GM21529 (cell line): ENCODE results near the gene SCN5A.

ENCODE experiments used
- ATAC-seq: cut with Tn5 transposase; IDR thresholded peaks from one replicate; pipeline ENCODE4 v1.9.1; 2021; ENCODE audit not compliant: unreplicated experiment

The SCN5A gene

GRCh38 chr3:38649500-38650247 lies at the start of gene SCN5A:
SCN5A (minus strand) TSS chr3:38649687; CDS start chr3:38633307, 16,380 bp downstream.
- ATAC-seq: peak; percentile 63

GRCh38 chr3:38698760-38699159 lies 49.3 kb upstream of the SCN5A start:
- ATAC-seq: no peak

GRCh38 chr3:38698061-38698460 lies 48.6 kb upstream of the SCN5A start:
- no peak for ATAC-seq

- no peak for ATAC-seq
These were observed 46.5 kb upstream of the SCN5A start for GRCh38 chr3:38696034-38696433.

GRCh38 chr3:38690185-38690584 lies 40.7 kb upstream of the SCN5A start:
- no peak for ATAC-seq

GRCh38 chr3:38689774-38690173 lies 40.3 kb upstream of the SCN5A start:
- ATAC-seq: no peak

GRCh38 chr3:38689346-38689745 lies 39.9 kb upstream of the SCN5A start:
- no peak for ATAC-seq

GRCh38 chr3:38687321-38687720 lies 37.8 kb upstream of the SCN5A start:
- ATAC-seq: no peak

- no peak for ATAC-seq
These were observed 35.1 kb upstream of the SCN5A start for GRCh38 chr3:38684546-38684945.

- ATAC-seq: no peak
These were observed 20.2 kb upstream of the SCN5A start for GRCh38 chr3:38669668-38670067.

GRCh38 chr3:38662544-38662943 lies 13.1 kb upstream of the SCN5A start:
- no peak for ATAC-seq

GRCh38 chr3:38658841-38659240 lies 9.4 kb upstream of the SCN5A start:
- no peak for ATAC-seq

- no peak for ATAC-seq
These were observed 7.9 kb upstream of the SCN5A start for GRCh38 chr3:38657369-38657768.

- no peak for ATAC-seq
These were observed 6.3 kb upstream of the SCN5A start for GRCh38 chr3:38655708-38656300.

GRCh38 chr3:38653685-38654537 lies 4.4 kb upstream of the SCN5A start:
- ATAC-seq: no peak

GRCh38 chr3:38652934-38653333 lies 3.4 kb upstream of the SCN5A start:
- no peak for ATAC-seq

GRCh38 chr3:38651153-38651789 lies 1.8 kb upstream of the SCN5A start:
- peak; percentile 60 for ATAC-seq

GRCh38 chr3:38650248-38650951 lies 913 bp upstream of the SCN5A start:
- no peak for ATAC-seq

- ATAC-seq: no peak
These were observed 608 bp downstream of the SCN5A start for GRCh38 chr3:38648659-38649499.
